ENCODE results near the gene MCF2.
A peak's percentile ranks its signal among the peaks of the same experiment; 100 is the strongest.

Gene MCF2

GRCh38 chrX:139559383-139560042, 148.5 kb downstream of the MCF2 start:
- no peak overlapping the region for H3K4me3 ChIP-seq
- no peak overlapping the region for H3K9ac ChIP-seq
- peaks cover 5% of the 10 kb centered on the region; the same call in 1 of the 2 replicates for H4K20me1 ChIP-seq
- H3K27me3 ChIP-seq: peaks cover 88% of the 10 kb centered on the region
- H3K4me2 ChIP-seq: no peak overlapping the region; the same call in 1 of the 2 replicates
- H3K9me3 ChIP-seq: no peaks in the 10 kb centered on the region
- H3K4me1 ChIP-seq: peaks cover 25% of the 10 kb centered on the region
- TF ChIP-seq Cebpa-rat (IDR thresholded peaks at IDR 0.05): no peak
- H3K36me3 ChIP-seq: no peaks in the 10 kb centered on the region
- no peak overlapping the region for H3K27ac ChIP-seq

- H3K27me3 ChIP-seq: peaks cover 72% of the 10 kb centered on the region
- TF ChIP-seq Cebpa-rat (IDR thresholded peaks at IDR 0.05): no peak
- peak overlapping the region; percentile 79 for H3K27ac ChIP-seq
- peaks cover 4% of the 10 kb centered on the region; the same call in 1 of the 2 replicates for H4K20me1 ChIP-seq
- H3K36me3 ChIP-seq: no peaks in the 10 kb centered on the region
- H3K4me1 ChIP-seq: peaks cover 44% of the 10 kb centered on the region
- peak overlapping the region; percentile 67 for H3K4me2 ChIP-seq
- no peak overlapping the region for H3K4me3 ChIP-seq
- H3K9me3 ChIP-seq: no peaks in the 10 kb centered on the region
- peak overlapping the region; percentile 43 for H3K9ac ChIP-seq
These were observed 152.8 kb downstream of the MCF2 start for GRCh38 chrX:139554991-139555675.

GRCh38 chrX:139554376-139554775, 153.6 kb downstream of the MCF2 start:
- no peaks in the 10 kb centered on the region for H3K36me3 ChIP-seq
- peaks cover 43% of the 10 kb centered on the region for H3K4me1 ChIP-seq
- TF ChIP-seq Cebpa-rat (IDR thresholded peaks at IDR 0.05): no peak
- H3K27ac ChIP-seq: peak overlapping the region; percentile 79
- H3K9me3 ChIP-seq: no peaks in the 10 kb centered on the region
- H3K4me3 ChIP-seq: no peak overlapping the region; the same call in none of the 2 replicates
- peak overlapping the region; percentile 67 for H3K4me2 ChIP-seq
- peak overlapping the region; percentile 43; the same call in 1 of the 2 replicates for H3K9ac ChIP-seq
- H4K20me1 ChIP-seq: no peaks in the 10 kb centered on the region; the same call in 1 of the 2 replicates
- peaks cover 69% of the 10 kb centered on the region for H3K27me3 ChIP-seq

- H3K9me3 ChIP-seq: no peaks in the 10 kb centered on the region
- no peak for TF ChIP-seq Cebpa-rat (IDR thresholded peaks at IDR 0.05)
- peaks cover 8% of the 10 kb centered on the region; the same call in 1 of the 2 replicates for H3K4me1 ChIP-seq
- no peaks in the 10 kb centered on the region for H3K36me3 ChIP-seq
- no peak overlapping the region for H3K27ac ChIP-seq
- H3K27me3 ChIP-seq: peaks cover 83% of the 10 kb centered on the region
- H3K9ac ChIP-seq: no peak overlapping the region
- H3K4me2 ChIP-seq: no peak overlapping the region; the same call in 1 of the 2 replicates
- no peak overlapping the region for H3K4me3 ChIP-seq
- no peaks in the 10 kb centered on the region for H4K20me1 ChIP-seq
These were observed 163.4 kb downstream of the MCF2 start for GRCh38 chrX:139544591-139544990.

GRCh38 chrX:139543920-139544319, 164.0 kb downstream of the MCF2 start:
- peaks cover 83% of the 10 kb centered on the region for H3K27me3 ChIP-seq
- no peak overlapping the region for H3K4me3 ChIP-seq
- no peak overlapping the region for H3K9ac ChIP-seq
- TF ChIP-seq Cebpa-rat (IDR thresholded peaks at IDR 0.05): no peak
- peaks cover 8% of the 10 kb centered on the region; the same call in 1 of the 2 replicates for H3K4me1 ChIP-seq
- no peaks in the 10 kb centered on the region for H3K9me3 ChIP-seq
- H4K20me1 ChIP-seq: no peaks in the 10 kb centered on the region
- H3K4me2 ChIP-seq: no peak overlapping the region
- H3K27ac ChIP-seq: no peak overlapping the region
- H3K36me3 ChIP-seq: no peaks in the 10 kb centered on the region

GRCh38 chrX:139542652-139543051, 165.3 kb downstream of the MCF2 start:
- Histone ChIP-seq H3K27ac (no peak overlapping the region), H3K9me3 (no peaks in the 10 kb centered on the region), H4K20me1 (no peaks in the 10 kb centered on the region), H3K27me3 (peaks cover 87% of the 10 kb centered on the region), H3K36me3 (no peaks in the 10 kb centered on the region), H3K9ac (no peak overlapping the region), H3K4me2 (no peak overlapping the region), H3K4me3 (no peak overlapping the region), H3K4me1 (peaks cover 8% of the 10 kb centered on the region; the same call in 1 of the 2 replicates)
- TF ChIP-seq Cebpa-rat (IDR thresholded peaks at IDR 0.05): no peak

GRCh38 chrX:139538907-139539790, 168.8 kb downstream of the MCF2 start:
- Histone ChIP-seq H3K36me3 (no peaks in the 10 kb centered on the region), H3K4me1 (no peaks in the 10 kb centered on the region), H4K20me1 (no peaks in the 10 kb centered on the region), H3K27me3 (peaks cover 92% of the 10 kb centered on the region), H3K27ac (no peak overlapping the region), H3K9me3 (no peaks in the 10 kb centered on the region), H3K4me3 (no peak overlapping the region), H3K9ac (no peak overlapping the region), H3K4me2 (no peak overlapping the region)
- no peak for TF ChIP-seq Cebpa-rat (IDR thresholded peaks at IDR 0.05)

GRCh38 chrX:139533444-139533843, 174.5 kb downstream of the MCF2 start:
- H3K4me3 ChIP-seq: no peak overlapping the region
- no peak overlapping the region for H3K9ac ChIP-seq
- H3K27me3 ChIP-seq: peaks cover 68% of the 10 kb centered on the region
- H3K27ac ChIP-seq: no peak overlapping the region
- no peaks in the 10 kb centered on the region for H3K36me3 ChIP-seq
- no peak overlapping the region for H3K4me2 ChIP-seq
- H4K20me1 ChIP-seq: no peaks in the 10 kb centered on the region
- TF ChIP-seq Cebpa-rat (IDR thresholded peaks at IDR 0.05): no peak
- H3K4me1 ChIP-seq: no peaks in the 10 kb centered on the region
- H3K9me3 ChIP-seq: no peaks in the 10 kb centered on the region

GRCh38 chrX:139532834-139533233, 175.1 kb downstream of the MCF2 start:
- Histone ChIP-seq H3K4me1 (no peaks in the 10 kb centered on the region), H3K27me3 (peaks cover 62% of the 10 kb centered on the region), H3K27ac (no peak overlapping the region), H3K4me3 (no peak overlapping the region), H3K9me3 (no peaks in the 10 kb centered on the region), H3K9ac (no peak overlapping the region), H4K20me1 (no peaks in the 10 kb centered on the region), H3K36me3 (no peaks in the 10 kb centered on the region), H3K4me2 (no peak overlapping the region)
- no peak for TF ChIP-seq Cebpa-rat (IDR thresholded peaks at IDR 0.05)

All from BLaER1 (cell line).